ENCODE data around the gene FSIP2.

- TF ChIP-seq CTCF (IDR thresholded peaks at IDR 0.05) (no peak), POLR2A (IDR thresholded peaks at IDR 0.05) (no peak)
Observed at GRCh38 chr2:185876234-185876633, 137.6 kb downstream of the FSIP2 start.
